ENCODE results near the gene RFWD3. TPM values are rescaled to one million over a fixed set of nuclear protein-coding genes. Genes with fewer than 3 reads are reported as not detected.
A peak's percentile ranks its signal among the peaks of the same experiment; 100 is the strongest.

Gene RFWD3
- total RNA-seq, 1 experiment from 2014 or later = 64.9 TPM

DNA sequence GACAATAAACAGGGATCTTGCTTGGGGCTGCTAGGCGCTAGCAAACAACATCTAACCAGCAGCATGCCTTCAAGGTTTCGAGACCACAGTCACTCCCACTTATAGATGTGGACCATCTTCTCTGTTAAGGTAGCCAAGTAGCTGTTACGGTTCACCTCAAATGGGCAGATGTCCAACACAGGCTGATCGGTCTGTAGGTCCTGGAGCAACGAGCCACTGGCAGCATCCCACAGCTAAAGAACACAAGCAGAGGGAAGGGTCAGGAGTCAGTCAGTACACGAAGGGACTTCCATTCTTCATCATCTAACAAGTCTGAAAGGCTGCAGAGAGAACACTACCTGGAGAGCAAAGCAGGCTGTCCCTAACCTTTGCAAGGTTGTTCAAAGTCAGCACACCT is 42.8 kb downstream of the RFWD3 start:
- no peak for DNase-seq (ENCODE audit: low read depth)

DNA sequence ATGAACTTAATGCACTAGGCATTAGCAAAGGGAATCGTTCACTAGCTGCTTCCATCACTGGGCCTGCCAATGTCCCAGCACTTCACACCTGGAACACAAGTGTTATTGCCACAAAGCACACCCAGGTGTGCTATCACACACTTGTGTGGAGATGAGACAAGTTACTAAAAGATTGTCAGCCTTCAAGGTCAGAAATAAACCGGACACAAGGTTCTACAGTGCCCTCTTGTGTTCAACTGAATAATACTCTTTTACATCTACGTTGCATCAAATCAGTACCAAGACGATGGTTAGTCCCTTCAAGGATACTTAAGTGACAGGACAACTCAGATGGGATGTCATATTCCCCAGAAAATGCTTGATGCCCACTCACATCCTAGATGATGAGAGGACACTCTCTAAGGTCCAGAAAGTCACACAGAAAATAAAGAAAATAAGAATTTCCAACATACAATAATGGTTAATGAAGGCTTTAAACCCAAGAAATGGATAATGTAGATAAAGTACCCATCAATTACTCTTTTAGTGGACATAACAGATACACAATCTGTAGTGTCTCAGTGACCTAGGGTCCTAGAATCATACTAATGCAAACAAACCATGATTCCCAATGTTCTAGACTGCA is 43.4 kb downstream of the RFWD3 start:
- DNase-seq (ENCODE audit: low read depth) = peak; percentile 42

DNA sequence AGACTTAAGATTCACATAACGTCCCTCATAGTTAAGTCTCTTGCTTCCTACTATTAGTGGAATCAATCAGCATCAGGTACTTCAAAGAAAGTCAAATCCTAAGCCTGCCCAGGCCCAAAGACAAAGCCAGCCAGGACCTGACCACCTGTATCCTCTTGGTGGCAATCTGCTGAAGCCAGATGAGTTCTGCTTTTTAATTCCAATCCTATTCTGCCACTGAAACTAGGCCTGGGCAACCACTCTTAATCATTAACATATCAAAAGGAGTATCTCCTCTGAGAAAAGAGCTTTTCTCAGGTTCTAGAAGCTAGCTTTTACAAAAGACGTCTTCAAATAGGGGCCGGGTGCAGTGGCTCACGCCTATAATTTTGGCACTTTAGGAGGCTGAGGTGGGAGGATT is 44.7 kb downstream of the RFWD3 start:
- DNase-seq (ENCODE audit: low read depth) = no peak

DNA sequence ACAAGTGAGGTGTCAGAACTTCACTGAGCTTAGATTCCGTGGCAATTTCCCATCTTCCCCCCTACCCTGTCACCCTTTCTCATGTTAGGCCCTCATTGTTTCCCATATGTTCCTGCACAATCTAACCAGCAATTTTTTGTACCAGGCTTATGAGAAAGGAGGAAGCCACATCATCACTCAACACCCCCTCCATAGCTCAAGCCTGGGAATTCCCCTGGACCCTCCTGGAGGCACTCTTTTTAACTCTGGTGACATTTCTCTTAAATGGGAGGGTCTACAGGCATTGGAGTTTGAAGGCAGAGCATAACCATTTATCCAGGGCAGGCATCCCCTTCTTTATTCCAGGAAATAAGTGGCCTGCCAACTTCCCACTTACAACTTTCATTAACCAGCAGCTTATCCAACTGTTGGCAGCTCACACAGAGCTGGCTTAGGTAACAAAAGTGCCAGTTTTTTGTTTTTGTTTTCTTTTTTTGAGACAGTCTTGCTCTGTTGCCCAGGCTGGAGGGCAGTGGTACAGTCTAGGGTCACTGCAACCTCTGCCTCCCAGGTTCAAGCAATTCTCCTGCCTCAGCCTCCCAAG is 49.4 kb downstream of the RFWD3 start:
- no peak for DNase-seq (ENCODE audit: low read depth)

- no peak for DNase-seq (ENCODE audit: low read depth)
These were observed 55.0 kb downstream of the RFWD3 start for GRCh38 chr16:74611721-74612120.

GRCh38 chr16:74608944-74609343 is 57.7 kb downstream of the RFWD3 start:
- DNase-seq (ENCODE audit: low read depth) = no peak

DNA sequence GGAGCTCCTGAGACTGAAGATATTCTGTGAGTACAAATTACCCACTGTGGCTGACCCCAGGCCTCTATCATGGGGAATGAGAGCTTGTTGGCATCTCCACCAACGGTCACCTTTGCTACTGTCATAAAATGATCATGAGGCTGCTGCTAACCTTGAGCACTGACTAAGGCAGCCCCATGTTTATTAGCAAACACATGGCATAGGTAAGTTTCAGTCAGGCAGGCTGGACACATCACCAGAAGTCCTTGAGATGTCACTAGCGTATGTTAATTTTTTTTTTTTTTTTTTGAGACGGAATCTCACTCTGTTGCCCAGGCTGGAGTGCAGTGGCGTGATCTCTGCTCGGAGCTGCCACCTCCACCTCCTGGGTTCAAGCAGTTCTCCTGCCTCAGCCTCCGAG is 58.3 kb downstream of the RFWD3 start:
- DNase-seq (ENCODE audit: low read depth) = no peak

DNA sequence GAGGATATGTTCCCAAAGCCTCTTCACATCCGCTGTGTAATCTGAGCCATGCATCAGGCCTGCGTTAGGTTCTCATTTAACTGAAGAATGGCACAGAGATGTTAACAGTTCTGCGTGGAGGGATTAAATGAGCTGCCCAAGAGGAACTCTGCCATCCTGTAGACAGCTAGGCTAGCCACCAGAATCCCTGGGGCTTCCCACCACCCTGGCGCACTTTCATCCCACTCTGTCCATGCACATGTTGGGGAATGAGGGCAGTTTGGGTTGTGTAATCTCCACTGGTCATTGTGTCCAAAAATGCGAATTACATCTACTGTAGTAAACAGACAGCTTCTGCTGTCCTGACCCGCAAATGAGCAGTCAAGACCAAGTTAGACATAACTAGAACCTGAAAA is 58.7 kb downstream of the RFWD3 start:
- peak; percentile 33 for DNase-seq (ENCODE audit: low read depth)

DNA sequence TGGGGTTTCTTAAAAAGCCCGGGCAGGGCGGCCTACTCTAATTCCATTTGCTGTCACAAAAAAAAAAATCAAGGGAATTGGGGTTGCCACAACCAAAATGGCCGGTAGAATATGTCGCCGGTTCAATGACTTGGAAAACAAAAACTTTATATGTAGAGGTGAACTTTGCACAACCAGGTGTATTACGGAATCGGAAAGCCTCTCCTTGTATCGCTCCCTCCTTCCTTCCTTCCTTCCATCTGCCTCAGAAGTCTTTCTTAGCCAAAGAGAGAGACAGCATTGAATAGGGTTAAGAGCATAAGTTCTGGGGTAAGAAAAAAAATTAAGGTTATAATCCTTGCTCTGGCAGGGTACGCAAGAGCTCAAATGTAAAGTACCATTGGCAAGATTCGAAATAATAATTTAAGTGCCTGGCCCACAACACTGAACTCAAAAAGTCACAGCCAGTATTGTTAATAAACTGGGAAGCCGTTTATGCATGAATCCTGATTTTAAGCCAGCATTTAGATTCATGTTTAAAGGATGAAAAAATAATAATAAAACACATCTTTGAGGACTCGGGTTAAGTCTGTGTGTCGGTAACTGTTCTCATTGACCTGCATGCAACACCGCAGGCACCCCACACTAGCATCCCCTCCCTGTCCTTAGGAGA is 59.2 kb downstream of the RFWD3 start:
- no peak for DNase-seq (ENCODE audit: low read depth)

GRCh38 chr16:74606521-74607309 is 60.0 kb downstream of the RFWD3 start, which contains the start of gene GLG1:
TSS of gene GLG1 (minus strand) at chr16:74607114. CDS start at chr16:74607094, 20 bp downstream.
- DNase-seq (ENCODE audit: low read depth) = peak; percentile 89

DNA sequence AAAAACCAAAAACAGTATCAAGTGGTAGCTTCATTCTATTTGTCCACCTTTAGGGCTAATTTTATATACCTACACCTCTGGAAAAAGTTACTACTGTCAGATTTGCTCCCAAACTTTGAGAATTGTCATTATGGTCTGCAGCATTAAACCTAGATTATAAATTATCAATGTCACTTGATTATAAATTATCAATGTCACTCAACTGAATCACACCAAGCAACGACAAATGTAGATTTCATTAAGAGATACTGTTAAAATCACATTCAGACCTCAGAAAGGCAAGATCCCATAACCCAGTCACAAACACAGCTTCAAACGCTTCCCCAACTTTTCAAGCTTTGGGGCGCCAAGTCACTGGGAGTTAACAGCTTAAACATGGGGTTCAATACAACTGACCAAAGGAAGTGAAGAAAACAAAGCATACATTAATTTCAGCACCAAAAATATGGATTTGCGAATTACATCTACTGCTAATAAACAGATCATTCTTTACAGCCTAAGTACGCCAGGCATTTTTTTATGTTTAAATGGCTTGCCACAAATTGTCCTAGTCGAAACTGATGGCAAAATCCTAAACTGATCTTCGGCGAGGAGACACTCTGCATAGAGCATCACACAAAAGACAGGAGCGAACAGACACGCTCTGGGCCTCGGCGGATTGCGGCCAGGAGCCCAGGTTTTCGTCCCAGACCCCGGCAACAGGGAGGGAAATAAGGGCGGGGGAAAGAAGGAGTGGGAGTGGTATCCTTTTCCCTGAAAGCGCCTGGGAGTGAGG is 60.7 kb downstream of the RFWD3 start:
- no peak for DNase-seq (ENCODE audit: low read depth)

- no peak for DNase-seq (ENCODE audit: low read depth)
These were observed 61.3 kb downstream of the RFWD3 start for GRCh38 chr16:74605332-74605731.

DNA sequence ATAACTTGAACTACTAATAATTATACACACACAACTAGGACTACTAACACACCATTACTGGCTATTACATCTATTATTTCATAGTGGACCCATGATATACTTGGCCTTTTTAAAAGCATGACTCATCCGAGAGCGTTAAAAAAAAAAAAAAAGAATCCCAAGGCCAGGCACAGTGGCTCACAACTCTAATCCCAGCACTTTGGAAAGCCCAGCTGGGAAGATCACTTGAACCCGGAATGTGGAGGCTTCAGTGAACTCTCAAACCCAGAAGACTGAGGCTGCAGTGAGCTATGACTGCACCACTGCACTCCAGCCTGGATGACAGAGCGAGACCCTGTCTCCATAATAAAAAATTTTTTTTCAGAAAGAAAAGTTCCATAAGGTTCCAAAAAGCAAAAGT is 62.8 kb downstream of the RFWD3 start:
- peak; percentile 76 for DNase-seq (ENCODE audit: low read depth)

DNA sequence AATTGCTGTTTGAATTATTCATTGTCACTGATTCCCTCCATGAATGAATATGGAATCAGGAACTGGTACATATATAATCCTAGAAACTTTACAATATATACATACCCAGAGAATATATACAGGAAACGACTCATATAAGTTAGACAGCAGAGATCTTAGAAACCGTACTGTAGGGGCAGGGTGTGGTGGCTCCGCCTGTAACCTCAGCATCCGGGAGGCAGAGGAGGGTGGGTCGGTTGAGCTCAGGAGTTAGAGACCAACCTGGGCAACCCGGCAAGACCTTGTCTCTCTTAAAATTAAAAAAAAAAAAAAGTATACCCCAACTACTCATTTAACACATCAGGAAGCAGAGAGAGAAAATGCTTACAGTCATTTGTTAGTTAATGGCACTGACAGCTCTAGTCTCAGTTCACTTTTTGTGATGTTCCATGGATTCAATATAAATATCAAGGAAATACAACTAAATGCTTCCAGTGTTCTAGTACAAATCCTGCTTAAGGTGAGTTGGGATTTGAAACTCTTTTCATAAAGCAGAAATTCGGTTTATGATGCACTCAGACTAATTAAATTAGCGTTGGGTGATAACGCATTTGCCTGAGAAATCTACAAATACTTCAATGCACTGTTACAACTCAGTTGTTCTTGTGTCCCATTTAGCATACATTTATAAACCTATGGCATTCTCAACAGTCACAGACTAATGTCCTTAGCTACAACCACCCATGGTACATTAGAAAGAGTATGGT is 65.4 kb downstream of the RFWD3 start:
- peak; percentile 44 for DNase-seq (ENCODE audit: low read depth)

DNA sequence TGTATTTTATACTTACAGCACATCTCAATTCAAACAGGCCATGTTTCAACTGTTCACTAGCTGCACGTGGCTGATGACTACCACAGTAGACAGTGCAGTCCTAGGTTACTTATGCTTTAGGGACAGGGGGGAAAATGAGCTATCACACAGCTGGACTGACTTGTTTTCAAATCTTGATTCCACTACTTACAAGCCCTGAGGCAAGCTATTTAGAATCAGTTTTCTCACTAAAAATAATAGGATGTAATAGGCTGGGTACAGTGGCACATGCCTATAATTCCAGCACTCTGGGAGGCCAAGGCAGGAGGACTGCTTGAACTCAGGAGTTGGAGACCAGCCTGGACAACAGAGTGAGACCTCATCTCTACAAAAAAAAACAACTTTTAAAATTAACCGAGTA is 70.1 kb downstream of the RFWD3 start:
- no peak for DNase-seq (ENCODE audit: low read depth)

GRCh38 chr16:74592847-74593246 is 73.8 kb downstream of the RFWD3 start:
- no peak for DNase-seq (ENCODE audit: low read depth)

DNA sequence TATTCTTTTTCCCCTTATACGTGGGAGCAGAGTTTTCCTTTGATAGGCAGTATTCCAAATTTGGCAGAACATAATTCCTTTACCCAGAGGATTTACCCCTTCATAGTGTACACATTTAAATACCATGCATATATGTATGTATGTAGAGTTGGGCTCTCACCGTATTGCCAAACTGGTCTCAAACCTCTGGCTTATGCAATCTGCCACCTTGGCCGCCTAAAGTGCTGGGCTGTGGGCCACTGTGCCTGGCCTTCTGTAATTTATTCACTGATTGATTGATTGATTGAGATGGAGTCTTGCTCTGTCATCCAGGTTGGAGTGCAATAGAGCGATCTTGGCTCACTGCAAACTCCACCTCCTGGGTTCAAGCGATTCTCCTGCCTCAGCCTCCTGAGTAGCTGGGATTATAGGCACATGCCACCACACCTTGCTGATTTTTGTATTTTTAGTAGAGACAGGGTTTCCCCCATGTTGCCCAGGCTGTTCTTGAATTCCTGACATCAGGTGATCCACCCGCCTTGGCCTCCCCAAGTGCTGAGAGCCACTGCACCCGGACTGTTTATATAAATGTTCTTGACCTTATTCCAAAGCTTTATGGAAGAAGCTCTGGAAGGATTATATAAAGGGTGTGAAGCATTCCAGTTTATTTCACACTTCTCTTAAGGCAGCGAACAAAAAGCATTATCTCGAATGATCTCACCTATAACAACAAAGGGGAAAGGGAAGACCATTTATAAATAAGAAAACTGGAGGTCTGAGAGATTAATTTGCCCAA is 74.6 kb downstream of the RFWD3 start:
- DNase-seq (ENCODE audit: low read depth) = no peak

- no peak for DNase-seq (ENCODE audit: low read depth)
These were observed 79.7 kb downstream of the RFWD3 start for GRCh38 chr16:74586948-74587347.

DNA sequence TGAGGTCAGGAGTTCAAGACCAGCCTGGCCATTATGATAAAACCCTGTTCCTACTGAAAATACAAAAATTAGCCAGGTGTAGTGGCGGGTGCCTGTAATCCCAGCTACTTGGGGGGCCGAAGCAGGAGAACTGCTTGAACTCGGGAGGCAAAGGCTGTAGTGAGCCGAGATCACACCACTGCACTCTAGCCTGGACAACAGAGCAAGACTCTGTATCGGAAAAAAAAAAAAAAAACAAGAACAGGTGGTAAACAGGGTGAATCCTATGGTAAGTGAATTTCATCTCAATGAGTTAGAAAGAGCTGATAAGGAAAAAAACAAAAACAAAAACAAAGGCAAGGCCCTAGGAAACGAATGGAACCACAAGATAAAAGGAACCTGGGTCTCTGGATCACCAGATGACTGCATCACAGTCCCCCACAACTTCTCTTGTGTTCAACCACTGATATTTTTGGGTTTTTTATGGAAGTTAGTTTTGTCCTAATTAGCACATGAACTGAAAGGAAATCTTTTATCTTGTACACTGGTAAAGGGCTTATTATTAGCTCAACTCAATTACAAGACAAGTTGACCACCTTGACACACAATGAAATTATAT is 80.7 kb downstream of the RFWD3 start:
- no peak for DNase-seq (ENCODE audit: low read depth)

All from HT1080 (cell line).